ENCODE results near the gene PLEKHN1.

PLEKHN1 gene

DNA sequence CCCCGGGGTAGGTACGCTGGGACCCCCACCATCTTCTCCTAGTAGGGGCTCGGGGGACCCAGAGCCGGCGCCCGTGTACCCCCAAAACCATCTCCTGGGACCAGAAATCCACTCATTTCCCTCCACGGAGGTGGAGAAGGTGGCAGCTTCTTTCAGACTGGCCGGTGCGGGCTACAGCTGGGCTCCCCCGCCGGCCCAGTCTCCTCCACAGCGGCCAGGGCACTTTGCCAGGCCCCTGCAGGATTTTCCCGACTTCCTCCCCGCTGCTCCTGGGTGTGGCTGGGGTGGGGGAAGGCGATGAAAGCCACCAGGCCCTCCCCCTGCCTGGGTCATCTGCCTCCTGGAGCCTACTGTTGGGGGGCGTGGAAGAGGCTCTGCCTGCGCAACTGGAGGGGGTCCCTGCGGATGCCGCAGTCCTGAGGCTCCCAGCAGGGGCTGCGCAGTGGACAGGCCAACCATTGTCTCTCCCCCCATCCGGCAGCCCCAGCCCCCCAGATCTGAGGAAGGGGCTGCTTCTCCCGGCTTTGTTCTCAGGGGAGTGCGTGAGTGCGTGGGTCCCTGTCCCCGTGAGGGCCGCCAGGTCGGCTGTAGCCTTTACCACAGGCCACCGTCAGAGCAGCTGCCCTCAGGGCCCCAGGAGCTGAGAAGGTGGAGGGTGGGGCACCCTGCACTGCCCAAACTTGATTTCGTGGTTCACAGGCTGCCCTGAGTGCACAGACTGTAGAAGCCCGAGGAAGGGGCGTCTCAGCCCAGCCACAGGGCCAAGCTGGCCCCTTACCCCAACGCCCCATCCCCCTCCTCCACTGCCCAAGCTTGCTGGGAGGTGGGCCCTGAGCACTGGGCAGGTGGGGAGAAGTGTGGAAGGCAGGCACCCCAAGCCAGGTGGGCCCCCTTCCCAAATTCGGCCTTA is 55.0 kb downstream of the PLEKHN1 start:
- Mint-ChIP-seq H3K27ac (no peak overlapping the region), H3K36me3 (ENCODE audit: low read depth) (peaks cover 3% of the 10 kb centered on the region), H3K27me3 (ENCODE audit: low read depth, poor library complexity) (no peaks in the 10 kb centered on the region), H3K4me1 (peaks cover 30% of the 10 kb centered on the region), H3K9me3 (peaks cover 4% of the 10 kb centered on the region), H3K4me3 (peak overlapping the region; percentile 70)
- DNase-seq: no peak
- TF ChIP-seq CTCF (IDR thresholded peaks at IDR 0.05): no peak

DNA sequence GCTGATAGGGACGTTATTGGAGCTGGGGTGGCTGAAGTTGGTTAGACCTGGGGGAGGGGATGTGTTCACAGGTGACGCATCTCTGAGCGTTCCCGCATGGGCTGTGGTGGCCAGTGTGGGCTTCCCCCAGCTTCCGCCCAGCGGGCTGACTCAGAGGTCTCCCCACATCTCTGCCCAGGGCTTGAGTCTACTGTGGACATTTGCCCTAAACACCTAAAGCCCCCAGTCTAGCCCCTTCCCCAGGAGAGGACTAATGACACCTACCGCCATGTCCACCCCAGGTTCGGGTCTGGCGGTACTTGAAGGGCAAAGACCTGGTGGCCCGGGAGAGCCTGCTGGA is 55.6 kb downstream of the PLEKHN1 start:
- TF ChIP-seq CTCF (IDR thresholded peaks at IDR 0.05): no peak
- peaks cover 30% of the 10 kb centered on the region for H3K4me1 Mint-ChIP-seq
- no peak for DNase-seq
- H3K27ac Mint-ChIP-seq: no peak overlapping the region
- H3K27me3 Mint-ChIP-seq (ENCODE audit: low read depth, poor library complexity): no peaks in the 10 kb centered on the region
- peaks cover 4% of the 10 kb centered on the region for H3K9me3 Mint-ChIP-seq
- H3K36me3 Mint-ChIP-seq (ENCODE audit: low read depth): peaks cover 3% of the 10 kb centered on the region
- H3K4me3 Mint-ChIP-seq: peak overlapping the region; percentile 25

DNA sequence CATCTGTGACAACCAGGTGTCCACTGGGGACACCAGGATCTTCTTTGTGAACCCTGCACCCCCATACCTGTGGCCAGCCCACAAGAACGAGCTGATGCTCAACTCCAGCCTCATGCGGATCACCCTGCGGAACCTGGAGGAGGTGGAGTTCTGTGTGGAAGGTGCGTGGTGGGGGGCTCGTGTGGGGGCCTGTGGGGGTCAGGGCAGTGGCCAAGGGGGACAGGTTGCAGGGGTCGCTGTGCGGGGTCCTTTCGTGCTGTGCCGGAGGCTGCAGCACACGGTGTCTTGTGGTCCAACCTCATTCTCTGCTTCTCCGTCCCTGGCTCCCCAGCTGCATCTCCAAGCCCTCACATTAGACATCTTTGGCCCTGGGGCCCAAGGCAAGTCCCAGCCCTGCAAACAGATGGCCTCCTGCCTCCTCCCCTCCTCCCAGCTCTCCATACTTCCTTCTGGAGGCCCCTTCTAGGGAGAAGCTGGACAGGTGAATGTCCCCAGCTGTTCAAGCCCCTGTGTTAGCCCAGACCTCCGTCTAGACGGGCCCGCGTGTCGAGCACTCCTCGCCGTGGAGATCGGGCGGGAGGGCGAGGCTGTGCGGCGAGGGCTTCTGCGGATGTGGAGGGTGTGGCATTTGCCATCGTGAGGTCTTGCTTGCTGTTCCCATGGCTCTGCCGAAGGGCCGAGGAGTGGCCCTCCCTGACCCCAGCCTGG is 56.2 kb downstream of the PLEKHN1 start:
- no peaks in the 10 kb centered on the region for H3K9me3 Mint-ChIP-seq
- H3K36me3 Mint-ChIP-seq (ENCODE audit: low read depth): no peaks in the 10 kb centered on the region
- no peaks in the 10 kb centered on the region for H3K27me3 Mint-ChIP-seq (ENCODE audit: low read depth, poor library complexity)
- no peak for DNase-seq
- no peak overlapping the region for H3K27ac Mint-ChIP-seq
- no peak for TF ChIP-seq CTCF (IDR thresholded peaks at IDR 0.05)
- peak overlapping the region; percentile 57 for H3K4me3 Mint-ChIP-seq
- H3K4me1 Mint-ChIP-seq: peaks cover 28% of the 10 kb centered on the region

GRCh38 chr1:1023700-1024099 is 57.4 kb downstream of the PLEKHN1 start:
- Mint-ChIP-seq H3K9me3 (no peaks in the 10 kb centered on the region), H3K4me3 (no peak overlapping the region), H3K27me3 (ENCODE audit: low read depth, poor library complexity) (no peaks in the 10 kb centered on the region), H3K4me1 (peaks cover 29% of the 10 kb centered on the region), H3K27ac (no peak overlapping the region), H3K36me3 (ENCODE audit: low read depth) (no peaks in the 10 kb centered on the region)
- no peak for TF ChIP-seq CTCF (IDR thresholded peaks at IDR 0.05)
- DNase-seq: no peak

DNA sequence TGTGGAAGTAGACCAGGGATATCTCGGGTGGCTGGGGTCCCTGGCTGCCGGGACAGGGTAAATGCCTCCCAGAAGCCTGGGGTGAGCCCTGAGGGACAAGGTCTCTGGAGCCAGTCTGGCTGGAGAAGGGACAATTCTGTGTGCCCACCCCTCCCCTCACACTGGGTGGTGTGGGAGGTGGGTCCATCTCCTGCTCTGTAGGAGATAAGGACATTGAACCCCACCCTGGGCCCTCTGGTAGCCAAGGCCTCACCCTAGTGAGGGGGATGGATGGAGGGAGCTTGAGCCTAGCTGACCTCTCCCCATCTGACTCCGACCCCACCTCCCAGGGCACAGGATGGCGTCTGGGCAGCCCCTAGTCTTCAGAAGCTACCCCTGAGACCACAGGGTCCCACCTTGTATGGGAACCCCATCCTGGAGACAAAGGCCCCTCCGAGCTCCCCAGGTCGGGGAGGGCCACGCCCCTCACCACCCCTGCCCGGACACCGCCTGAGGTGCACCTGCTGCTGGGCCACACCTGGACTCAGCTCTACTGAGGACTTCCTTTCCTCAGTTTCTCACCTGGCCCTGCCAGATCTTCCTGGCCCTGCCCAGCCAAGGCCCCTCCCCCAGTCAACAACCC is 58.0 kb downstream of the PLEKHN1 start:
- no peak for DNase-seq
- H3K27me3 Mint-ChIP-seq (ENCODE audit: low read depth, poor library complexity): no peaks in the 10 kb centered on the region
- no peak for TF ChIP-seq CTCF (IDR thresholded peaks at IDR 0.05)
- H3K4me1 Mint-ChIP-seq: peaks cover 29% of the 10 kb centered on the region
- no peak overlapping the region for H3K4me3 Mint-ChIP-seq
- H3K27ac Mint-ChIP-seq: no peak overlapping the region
- no peaks in the 10 kb centered on the region for H3K9me3 Mint-ChIP-seq
- H3K36me3 Mint-ChIP-seq (ENCODE audit: low read depth): no peaks in the 10 kb centered on the region

All from nephron progenitor cell (in vitro differentiated cells).